ENCODE data around the gene JAK1. TPM values are rescaled to one million over a fixed set of nuclear protein-coding genes. Genes with fewer than 3 reads are reported as not detected.

JAK1 gene
- total and polyA plus RNA-seq, 9 of the 15 experiments (the other 6 are each of a cell fraction or from before 2014, with no cell fraction given) = 9.7 to 44.1 (median 42.5) TPM

DNA sequence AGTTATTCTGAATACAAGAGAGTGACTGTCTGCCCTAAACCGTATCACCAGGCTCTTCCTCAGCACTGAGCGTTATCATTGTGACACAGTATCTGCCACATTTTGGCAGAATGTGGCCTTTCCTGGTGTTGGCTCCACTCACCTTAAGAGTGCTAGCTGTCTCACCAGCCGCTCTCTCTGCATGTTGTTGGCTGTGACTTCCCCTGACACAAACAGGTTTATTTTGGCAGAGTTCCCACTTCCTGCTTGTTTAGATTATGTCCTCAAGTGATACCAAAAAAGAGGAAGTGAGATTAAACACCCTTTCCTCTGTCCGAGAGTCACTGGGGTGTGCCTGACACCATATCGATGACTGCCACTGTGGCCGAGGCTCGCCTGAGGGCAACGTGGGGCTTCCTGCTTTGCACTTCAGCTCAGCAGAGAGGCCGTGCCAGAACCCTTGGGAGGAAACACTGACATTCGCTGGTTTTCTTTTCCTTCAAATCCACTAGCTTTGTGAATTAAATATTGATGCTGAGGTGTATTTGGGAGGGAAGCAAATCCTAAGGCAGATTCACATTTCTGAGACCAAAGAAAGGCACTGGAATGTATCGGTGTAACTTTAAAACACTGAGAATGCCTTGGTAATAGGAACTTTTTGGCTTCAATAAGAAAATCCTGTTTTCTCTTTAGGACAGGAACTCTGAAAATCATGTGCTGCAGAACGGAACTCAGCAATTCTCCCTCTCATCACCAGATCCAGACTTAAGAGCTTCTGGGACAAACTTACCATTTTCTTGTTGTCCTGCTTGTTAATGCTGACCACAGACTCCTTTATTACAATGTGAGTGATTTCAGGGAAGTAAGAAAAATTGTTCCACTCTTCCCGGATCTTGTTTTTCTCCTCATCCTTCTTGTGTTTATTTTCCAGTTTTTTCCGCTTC lies 102.1 kb downstream of the JAK1 start (continued):
- no peak for TF ChIP-seq STAT5B (CRISPR knock-in tag; IDR thresholded peaks at IDR 0.05)
- TF ChIP-seq CEBPB (tag; IDR thresholded peaks at IDR 0.05) = 0 out of 2 replicates have a peak, but pooled peaks have one; percentile 17
- TF ChIP-seq, protein P1, sequence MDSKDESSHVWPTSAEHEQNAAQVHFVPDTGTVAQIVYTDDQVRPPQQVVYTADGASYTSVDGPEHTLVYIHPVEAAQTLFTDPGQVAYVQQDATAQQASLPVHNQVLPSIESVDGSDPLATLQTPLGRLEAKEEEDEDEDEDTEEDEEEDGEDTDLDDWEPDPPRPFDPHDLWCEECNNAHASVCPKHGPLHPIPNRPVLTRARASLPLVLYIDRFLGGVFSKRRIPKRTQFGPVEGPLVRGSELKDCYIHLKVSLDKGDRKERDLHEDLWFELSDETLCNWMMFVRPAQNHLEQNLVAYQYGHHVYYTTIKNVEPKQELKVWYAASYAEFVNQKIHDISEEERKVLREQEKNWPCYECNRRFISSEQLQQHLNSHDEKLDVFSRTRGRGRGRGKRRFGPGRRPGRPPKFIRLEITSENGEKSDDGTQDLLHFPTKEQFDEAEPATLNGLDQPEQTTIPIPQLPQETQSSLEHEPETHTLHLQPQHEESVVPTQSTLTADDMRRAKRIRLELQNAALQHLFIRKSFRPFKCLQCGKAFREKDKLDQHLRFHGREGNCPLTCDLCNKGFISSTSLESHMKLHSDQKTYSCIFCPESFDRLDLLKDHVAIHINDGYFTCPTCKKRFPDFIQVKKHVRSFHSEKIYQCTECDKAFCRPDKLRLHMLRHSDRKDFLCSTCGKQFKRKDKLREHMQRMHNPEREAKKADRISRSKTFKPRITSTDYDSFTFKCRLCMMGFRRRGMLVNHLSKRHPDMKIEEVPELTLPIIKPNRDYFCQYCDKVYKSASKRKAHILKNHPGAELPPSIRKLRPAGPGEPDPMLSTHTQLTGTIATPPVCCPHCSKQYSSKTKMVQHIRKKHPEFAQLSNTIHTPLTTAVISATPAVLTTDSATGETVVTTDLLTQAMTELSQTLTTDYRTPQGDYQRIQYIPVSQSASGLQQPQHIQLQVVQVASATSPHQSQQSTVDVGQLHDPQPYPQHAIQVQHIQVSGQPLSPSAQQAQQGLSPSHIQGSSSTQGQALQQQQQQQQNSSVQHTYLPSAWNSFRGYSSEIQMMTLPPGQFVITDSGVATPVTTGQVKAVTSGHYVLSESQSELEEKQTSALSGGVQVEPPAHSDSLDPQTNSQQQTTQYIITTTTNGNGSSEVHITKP (IDR thresholded peaks at IDR 0.05; ENCODE audit: partially characterized antibody) = peak; percentile 43
- TF ChIP-seq, protein P2, sequence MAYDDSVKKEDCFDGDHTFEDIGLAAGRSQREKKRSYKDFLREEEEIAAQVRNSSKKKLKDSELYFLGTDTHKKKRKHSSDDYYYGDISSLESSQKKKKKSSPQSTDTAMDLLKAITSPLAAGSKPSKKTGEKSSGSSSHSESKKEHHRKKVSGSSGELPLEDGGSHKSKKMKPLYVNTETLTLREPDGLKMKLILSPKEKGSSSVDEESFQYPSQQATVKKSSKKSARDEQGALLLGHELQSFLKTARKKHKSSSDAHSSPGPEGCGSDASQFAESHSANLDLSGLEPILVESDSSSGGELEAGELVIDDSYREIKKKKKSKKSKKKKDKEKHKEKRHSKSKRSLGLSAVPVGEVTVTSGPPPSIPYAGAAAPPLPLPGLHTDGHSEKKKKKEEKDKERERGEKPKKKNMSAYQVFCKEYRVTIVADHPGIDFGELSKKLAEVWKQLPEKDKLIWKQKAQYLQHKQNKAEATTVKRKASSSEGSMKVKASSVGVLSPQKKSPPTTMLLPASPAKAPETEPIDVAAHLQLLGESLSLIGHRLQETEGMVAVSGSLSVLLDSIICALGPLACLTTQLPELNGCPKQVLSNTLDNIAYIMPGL (CRISPR knock-in tag; IDR thresholded peaks at IDR 0.05) = 0 out of 2 replicates have a peak, but pooled peaks have one; percentile 43
- TF ChIP-seq WHSC1 (IDR thresholded peaks at IDR 0.05; ENCODE audit: low read length) = no peak
- TF ChIP-seq ETS2 (tag; IDR thresholded peaks at IDR 0.05; ENCODE audit: borderline replicate concordance, poor library complexity, severe bottlenecking) = no peak
- TF ChIP-seq ZNF436 (CRISPR knock-in tag; IDR thresholded peaks at IDR 0.05) = no peak
- TF ChIP-seq, protein P3, sequence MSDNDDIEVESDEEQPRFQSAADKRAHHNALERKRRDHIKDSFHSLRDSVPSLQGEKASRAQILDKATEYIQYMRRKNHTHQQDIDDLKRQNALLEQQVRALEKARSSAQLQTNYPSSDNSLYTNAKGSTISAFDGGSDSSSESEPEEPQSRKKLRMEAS (CRISPR knock-in tag; IDR thresholded peaks at IDR 0.05) = peak; percentile 76; the same call in 1 of the 2 replicates
- TF ChIP-seq, protein P4, sequence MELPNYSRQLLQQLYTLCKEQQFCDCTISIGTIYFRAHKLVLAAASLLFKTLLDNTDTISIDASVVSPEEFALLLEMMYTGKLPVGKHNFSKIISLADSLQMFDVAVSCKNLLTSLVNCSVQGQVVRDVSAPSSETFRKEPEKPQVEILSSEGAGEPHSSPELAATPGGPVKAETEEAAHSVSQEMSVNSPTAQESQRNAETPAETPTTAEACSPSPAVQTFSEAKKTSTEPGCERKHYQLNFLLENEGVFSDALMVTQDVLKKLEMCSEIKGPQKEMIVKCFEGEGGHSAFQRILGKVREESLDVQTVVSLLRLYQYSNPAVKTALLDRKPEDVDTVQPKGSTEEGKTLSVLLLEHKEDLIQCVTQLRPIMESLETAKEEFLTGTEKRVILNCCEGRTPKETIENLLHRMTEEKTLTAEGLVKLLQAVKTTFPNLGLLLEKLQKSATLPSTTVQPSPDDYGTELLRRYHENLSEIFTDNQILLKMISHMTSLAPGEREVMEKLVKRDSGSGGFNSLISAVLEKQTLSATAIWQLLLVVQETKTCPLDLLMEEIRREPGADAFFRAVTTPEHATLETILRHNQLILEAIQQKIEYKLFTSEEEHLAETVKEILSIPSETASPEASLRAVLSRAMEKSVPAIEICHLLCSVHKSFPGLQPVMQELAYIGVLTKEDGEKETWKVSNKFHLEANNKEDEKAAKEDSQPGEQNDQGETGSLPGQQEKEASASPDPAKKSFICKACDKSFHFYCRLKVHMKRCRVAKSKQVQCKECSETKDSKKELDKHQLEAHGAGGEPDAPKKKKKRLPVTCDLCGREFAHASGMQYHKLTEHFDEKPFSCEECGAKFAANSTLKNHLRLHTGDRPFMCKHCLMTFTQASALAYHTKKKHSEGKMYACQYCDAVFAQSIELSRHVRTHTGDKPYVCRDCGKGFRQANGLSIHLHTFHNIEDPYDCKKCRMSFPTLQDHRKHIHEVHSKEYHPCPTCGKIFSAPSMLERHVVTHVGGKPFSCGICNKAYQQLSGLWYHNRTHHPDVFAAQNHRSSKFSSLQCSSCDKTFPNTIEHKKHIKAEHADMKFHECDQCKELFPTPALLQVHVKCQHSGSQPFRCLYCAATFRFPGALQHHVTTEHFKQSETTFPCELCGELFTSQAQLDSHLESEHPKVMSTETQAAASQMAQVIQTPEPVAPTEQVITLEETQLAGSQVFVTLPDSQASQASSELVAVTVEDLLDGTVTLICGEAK (IDR thresholded peaks at IDR 0.05) = peak; percentile 59
- TF ChIP-seq, protein P4 (CRISPR knock-in tag; IDR thresholded peaks at IDR 0.05) = no peak
- no peak for TF ChIP-seq CSDE1 (IDR thresholded peaks at IDR 0.05)

All from K562 (cell line).